Lower leg skin (tissue), 4 donors: Measurements from ENCODE around the gene NKD2. TPM values are rescaled to one million over a fixed set of nuclear protein-coding genes. Genes with fewer than 3 reads are reported as not detected.

ENCODE experiments used
- DNase-seq, 2 donors: peaks; one replicate each; pipeline ENCODE4 v3.0.0-alpha.2; 2019; ENCODE audit warnings: low spot score in 2 of 2
- H3K4me3 ChIP-seq: fragments of 200-600 bp; sonication (generic); 2 replicates; pipeline ENCODE4 v1.5.1; 2017; ENCODE audit warnings: mild to moderate bottlenecking, low read depth; ENCODE audit not compliant: poor library complexity, severe bottlenecking
- CTCF ChIP-seq, 3 donors: fragments of 450-650 bp; IDR thresholded peaks; one replicate each; pipeline ENCODE4 v1.5.1; 2016; ENCODE audit warnings: antibody characterized with exemption in 3 of 3, mild to moderate bottlenecking in 3 of 3, moderate library complexity in 2 of 3
- POLR2A ChIP-seq, 2 donors: fragments of 450-650 bp; IDR thresholded peaks; one replicate each; pipeline ENCODE4 v1.6.1; 2016 to 2017; ENCODE audit warnings: antibody characterized with exemption in 2 of 2, mild to moderate bottlenecking in 1 of 2, moderate library complexity in 1 of 2
- WGBS, 2 donors: methylation state at CpG; one replicate each; pipeline ENCODE4 v1.1.5; 2018; 5-methylcytosine and 5-hydroxymethylcytosine counted together
- intact Hi-C: fragments of 100-400 bp; cut with DNase I; formaldehyde crosslinking; loops from one replicate; pipeline ENCODE4 v1.15.0; 2023; ENCODE audit warnings: low total_unique reads
- total RNA-seq, 4 donors: library from RNA; depleted of rRNA; stranded (reverse); fragments of >200 nt; gene quantifications; one replicate each; pipeline ENCODE4 v1.1.0, GENCODE V29; 2016

The NKD2 gene
- total RNA-seq, 4 donors from 2014 or later = 2.7 to 9.4 (median 3.5) TPM

- intact Hi-C loops = no loop called here
- 93 to 96% methylated on average over 20 to 24 of the region's 26 CpGs for WGBS, 2 donors
- H3K4me3 ChIP-seq = no peak overlapping the region
- no peak for TF ChIP-seq CTCF (IDR thresholded peaks at IDR 0.05)
- TF ChIP-seq POLR2A (IDR thresholded peaks at IDR 0.05) = no peak
- peak in 1 of 2 donors; percentile 82 for DNase-seq
These were observed 24.6 kb downstream of the NKD2 start for GRCh38 chr5:1033178-1033577.

GRCh38 chr5:1033606-1034420 is 25.2 kb downstream of the NKD2 start:
- TF ChIP-seq POLR2A (IDR thresholded peaks at IDR 0.05) (no peak), CTCF (IDR thresholded peaks at IDR 0.05) (no peak)
- WGBS, 2 donors = 87 to 89% methylated on average over 25 to 29 of the region's 29 CpGs
- DNase-seq = peak in 1 of 2 donors; percentile 58
- intact Hi-C loops = no loop called here
- H3K4me3 ChIP-seq = no peak overlapping the region

- DNase-seq = peak in 1 of 2 donors; percentile 74
- intact Hi-C loops = no loop called here
- 90 to 93% methylated on average over 16 of the region's 17 CpGs for WGBS, 2 donors
- no peak overlapping the region for H3K4me3 ChIP-seq
- no peak for TF ChIP-seq CTCF (IDR thresholded peaks at IDR 0.05)
- no peak for TF ChIP-seq POLR2A (IDR thresholded peaks at IDR 0.05)
These were observed 25.9 kb downstream of the NKD2 start for GRCh38 chr5:1034421-1034905.

- H3K4me3 ChIP-seq = no peak overlapping the region
- no peak for DNase-seq
- intact Hi-C loops = no loop called here
- 91 to 98% methylated on average over 2 of the region's 2 CpGs for WGBS, 2 donors
- TF ChIP-seq POLR2A (IDR thresholded peaks at IDR 0.05) (no peak), CTCF (IDR thresholded peaks at IDR 0.05) (no peak)
These were observed 26.4 kb downstream of the NKD2 start for GRCh38 chr5:1034986-1035385.

- peak in 1 of 2 donors; percentile 83 for DNase-seq
- no peak overlapping the region for H3K4me3 ChIP-seq
- intact Hi-C loops = no loop called here
- 88 to 96% methylated on average over 14 to 20 of the region's 25 CpGs for WGBS, 2 donors
- no peak for TF ChIP-seq POLR2A (IDR thresholded peaks at IDR 0.05)
- no peak for TF ChIP-seq CTCF (IDR thresholded peaks at IDR 0.05)
These were observed 27.1 kb downstream of the NKD2 start for GRCh38 chr5:1035421-1036405.
